SKM-1 (cell line): ENCODE results near the gene TNFSF13.

ENCODE experiments used
- DNase-seq: peaks from one replicate; lab custom pipeline; 2025; ENCODE audit not compliant: unreplicated experiment; lab: John Stamatoyannopoulos, UW

TNFSF13 gene

DNA sequence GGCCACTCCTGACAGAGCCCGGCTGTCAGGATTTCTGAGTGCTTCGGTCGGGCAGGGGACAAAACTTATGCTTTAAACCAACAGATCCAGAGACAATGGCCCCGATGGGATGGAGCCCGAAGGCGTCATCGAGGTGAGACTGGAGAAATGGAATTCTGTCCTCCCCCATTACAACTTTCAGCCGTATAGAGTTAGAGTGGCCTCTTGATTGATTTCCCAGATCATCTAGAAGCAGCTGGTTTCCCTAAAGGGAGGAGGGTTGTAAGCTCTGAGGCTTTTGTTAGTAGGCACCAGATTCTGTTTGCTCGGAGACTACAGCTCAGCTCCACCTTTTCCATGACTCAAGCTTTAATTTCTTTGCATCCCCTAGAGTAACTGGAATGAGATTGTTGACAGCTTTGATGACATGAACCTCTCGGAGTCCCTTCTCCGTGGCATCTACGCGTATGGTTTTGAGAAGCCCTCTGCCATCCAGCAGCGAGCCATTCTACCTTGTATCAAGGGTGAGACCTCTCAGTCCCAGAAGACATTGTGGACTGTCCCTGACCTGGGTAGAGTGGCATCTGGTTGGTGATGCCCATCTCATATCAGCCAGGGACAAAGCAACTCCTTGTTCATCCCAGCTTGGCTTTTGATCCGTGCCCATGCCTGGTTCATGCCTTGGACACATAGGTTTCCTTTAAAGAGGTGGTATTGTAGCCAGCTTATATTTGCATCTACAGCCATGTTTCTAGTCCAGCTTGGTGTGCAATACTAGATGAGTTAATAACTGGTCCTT, 15.8 kb downstream of the TNFSF13 start:
- no peak for DNase-seq

DNA sequence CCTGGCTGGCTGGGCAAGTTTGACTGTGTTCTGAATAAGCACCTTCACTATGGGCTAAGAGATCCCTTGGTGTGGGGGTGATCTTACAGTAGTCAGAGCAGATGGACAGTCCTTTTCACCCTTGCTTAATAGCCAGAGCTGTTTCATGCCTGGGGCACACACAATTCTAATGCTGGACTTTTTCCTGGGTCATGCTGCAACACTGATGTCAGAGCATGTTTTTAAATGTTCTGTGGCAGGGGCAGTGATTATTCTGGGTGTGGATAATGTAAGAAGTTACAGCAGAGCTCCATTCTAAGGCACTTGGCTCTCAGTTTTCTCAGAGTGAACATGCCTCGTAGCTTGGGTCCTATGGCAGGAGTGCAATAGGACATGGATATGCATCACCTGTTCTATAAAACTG, 16.9 kb downstream of the TNFSF13 start:
- no peak for DNase-seq

DNA sequence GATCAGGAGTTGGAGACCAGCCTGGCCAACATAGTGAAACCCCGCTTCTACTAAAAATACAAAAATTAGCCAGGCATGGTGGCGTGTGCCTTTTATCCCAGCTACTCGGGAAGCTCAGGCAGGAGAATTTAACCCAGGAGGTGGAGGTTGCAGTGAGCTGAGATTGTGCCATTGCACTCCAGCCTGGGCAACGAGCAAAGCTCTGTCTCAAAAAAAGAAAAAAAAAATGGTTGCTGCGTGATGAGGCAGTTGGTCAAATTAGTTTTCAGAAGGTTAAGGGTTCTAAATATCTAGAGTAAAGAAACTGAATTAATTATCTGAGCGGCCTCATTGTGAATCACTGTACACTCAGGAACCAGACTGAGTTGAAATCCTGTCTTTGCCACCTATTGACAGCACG, 17.4 kb downstream of the TNFSF13 start:
- DNase-seq, result no peak

DNA sequence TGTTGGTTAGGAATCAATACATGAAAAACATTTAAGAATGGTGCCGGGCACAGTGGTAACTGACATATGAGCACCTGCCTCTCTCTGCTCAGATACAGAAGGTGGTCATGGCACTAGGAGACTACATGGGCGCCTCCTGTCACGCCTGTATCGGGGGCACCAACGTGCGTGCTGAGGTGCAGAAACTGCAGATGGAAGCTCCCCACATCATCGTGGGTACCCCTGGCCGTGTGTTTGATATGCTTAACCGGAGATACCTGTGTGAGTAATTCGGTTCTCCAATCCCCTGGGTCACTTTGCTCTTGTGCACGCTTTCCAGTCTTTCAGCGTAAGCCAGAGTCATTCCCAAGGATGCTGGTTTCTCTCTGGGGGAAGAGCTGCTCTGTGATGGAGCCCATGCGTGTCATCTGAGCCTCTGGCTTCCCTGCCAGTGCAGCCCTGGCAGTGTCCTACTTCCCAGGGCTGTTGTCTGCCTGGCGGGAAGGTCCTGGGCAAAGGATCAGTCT, 17.9 kb downstream of the TNFSF13 start:
- DNase-seq, result no peak

DNA sequence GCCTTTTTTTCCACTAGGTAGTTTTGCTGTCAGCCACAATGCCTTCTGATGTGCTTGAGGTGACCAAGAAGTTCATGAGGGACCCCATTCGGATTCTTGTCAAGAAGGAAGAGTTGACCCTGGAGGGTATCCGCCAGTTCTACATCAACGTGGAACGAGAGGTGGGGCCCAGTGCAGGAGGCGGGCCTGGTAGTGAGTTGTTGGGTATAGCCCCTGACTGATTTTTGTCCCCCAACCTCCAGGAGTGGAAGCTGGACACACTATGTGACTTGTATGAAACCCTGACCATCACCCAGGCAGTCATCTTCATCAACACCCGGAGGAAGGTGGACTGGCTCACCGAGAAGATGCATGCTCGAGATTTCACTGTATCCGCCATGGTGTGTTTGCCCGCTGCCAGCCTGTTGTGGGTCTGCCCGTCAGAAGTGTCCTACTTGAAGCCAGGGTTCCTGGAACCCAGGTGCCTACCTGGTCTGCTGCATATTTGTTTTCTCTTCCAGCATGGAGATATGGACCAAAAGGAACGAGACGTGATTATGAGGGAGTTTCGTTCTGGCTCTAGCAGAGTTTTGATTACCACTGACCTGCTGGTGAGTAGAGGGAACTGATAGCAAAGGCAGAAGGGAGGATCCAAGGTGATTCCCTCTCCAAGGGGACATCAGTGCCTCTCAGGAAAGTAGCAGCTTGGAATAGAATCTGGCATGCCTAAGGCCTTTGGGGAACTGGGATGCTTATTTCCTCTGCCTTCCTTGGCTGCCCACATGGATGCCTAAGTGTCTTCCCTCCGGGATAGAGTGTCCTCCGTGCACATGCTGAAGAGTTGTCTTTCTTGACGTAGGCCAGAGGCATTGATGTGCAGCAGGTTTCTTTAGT, 19.0 kb downstream of the TNFSF13 start:
- no peak for DNase-seq

DNA sequence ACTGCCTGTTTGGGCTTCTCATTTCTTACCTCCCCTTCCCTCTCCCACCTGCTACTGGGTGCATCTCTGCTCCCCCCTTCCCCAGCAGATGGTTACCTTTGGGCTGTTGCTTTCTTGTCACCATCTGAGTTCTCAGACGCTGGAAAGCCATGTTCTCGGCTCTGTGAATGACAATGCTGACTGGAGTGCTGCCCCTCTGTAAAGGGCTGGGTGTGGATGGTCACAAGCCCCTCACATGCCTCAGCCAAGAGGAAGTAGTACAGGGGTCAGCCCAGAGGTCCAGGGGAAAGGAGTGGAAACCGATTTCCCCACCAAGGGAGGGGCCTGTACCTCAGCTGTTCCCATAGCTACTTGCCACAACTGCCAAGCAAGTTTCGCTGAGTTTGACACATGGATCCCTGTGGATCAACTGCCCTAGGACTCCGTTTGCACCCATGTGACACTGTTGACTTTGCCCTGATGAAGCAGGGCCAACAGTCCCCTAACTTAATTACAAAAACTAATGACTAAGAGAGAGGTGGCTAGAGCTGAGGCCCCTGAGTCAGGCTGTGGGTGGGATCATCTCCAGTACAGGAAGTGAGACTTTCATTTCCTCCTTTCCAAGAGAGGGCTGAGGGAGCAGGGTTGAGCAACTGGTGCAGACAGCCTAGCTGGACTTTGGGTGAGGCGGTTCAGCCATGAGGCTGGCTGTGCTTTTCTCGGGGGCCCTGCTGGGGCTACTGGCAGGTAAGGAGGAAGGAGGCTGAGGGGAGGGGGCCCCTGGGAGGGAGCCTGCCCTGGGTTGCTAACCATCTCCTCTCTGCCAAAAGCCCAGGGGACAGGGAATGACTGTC, 20.7 kb downstream of the TNFSF13 start, which contains the start of gene CD68:
CD68 (plus strand) TSS at position 638 of the 833 bp plus-strand sequence; CDS start at position 678, 40 bp downstream.
- peak; percentile 71 for DNase-seq

DNA sequence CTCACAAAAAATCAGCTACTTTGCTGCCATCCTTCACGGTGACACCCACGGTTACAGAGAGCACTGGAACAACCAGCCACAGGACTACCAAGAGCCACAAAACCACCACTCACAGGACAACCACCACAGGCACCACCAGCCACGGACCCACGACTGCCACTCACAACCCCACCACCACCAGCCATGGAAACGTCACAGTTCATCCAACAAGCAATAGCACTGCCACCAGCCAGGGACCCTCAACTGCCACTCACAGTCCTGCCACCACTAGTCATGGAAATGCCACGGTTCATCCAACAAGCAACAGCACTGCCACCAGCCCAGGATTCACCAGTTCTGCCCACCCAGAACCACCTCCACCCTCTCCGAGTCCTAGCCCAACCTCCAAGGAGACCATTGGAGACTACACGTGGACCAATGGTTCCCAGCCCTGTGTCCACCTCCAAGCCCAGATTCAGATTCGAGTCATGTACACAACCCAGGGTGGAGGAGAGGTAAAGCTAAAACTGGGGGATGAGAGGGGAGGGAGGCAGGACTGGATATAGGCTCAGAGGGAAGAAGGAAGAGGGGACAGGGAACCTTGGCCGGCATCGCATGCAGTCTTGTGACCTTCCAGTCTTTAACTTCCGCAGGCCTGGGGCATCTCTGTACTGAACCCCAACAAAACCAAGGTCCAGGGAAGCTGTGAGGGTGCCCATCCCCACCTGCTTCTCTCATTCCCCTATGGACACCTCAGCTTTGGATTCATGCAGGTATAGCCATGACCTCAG, 21.5 kb downstream of the TNFSF13 start:
- no peak for DNase-seq

DNA sequence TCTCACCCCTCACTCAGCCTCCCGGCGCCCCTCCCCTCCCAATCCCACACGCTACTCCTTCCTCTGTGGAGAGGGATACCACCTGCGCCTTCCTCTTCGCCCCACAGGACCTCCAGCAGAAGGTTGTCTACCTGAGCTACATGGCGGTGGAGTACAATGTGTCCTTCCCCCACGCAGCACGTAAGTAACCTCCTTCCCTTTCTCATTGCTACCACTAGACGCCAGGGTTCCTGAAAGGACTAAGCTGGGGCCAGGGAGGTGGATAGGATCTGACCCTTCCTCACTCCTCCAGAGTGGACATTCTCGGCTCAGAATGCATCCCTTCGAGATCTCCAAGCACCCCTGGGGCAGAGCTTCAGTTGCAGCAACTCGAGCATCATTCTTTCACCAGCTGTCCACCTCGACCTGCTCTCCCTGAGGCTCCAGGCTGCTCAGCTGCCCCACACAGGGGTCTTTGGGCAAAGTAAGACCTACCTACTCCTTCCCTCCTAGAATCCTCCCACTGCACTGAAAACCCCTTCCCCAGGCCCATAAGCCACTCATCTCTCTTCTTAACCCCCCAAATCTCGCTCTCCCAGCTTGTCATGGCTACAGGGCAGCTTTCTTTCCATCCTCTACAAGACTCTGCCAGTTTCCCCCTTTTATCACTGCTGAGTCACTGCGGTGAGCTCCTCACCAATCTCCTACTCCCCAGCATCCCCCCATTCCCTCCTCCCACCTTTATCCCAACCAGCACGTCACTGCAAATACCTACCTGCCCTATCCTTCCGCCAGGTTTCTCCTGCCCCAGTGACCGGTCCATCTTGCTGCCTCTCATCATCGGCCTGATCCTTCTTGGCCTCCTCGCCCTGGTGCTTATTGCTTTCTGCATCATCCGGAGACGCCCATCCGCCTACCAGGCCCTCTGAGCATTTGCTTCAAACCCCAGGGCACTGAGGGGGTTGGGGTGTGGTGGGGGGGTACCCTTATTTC, 22.3 kb downstream of the TNFSF13 start:
- no peak for DNase-seq

DNA sequence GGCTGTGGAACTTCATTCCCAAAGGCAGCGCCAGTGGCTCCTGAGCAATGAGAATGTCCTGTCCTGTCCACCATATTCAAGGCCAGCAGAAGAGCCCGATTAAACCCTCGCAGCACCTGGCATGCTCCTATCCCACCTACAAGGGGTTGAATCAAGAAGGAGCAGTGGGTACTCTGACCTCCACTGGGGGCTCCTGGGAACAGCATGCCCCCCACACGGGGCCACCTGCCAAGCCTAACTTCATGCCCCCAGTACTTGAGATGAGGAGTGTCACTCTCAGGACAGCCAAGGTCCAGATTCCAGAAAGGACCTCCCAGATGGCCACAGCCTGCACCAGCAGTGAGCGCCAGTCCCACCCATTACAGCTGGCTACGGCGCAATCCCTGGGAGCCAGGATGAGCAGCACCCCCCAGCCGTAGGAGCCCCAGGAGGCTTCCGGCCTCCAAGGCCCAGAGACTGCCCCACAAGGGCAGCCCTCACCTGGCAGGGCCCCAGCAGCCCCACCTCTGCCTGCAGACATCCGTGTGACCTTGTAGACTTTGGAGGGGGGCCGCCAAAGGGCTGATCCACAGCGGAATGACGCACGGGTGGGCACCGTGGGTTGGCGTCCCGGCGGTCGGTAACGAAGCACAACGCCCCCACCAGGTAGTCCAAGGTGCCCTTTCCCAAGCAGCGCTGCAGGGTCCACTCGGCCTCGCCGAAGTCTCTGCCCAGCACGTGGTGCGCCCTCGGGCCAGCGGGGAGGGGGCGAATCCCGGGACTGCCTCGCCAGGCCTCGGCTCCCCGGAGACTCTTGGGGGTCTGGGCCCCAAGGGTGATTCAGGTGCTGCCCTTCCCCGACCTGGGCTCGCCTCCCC, 24.1 kb downstream of the TNFSF13 start:
- DNase-seq, result no peak

DNA sequence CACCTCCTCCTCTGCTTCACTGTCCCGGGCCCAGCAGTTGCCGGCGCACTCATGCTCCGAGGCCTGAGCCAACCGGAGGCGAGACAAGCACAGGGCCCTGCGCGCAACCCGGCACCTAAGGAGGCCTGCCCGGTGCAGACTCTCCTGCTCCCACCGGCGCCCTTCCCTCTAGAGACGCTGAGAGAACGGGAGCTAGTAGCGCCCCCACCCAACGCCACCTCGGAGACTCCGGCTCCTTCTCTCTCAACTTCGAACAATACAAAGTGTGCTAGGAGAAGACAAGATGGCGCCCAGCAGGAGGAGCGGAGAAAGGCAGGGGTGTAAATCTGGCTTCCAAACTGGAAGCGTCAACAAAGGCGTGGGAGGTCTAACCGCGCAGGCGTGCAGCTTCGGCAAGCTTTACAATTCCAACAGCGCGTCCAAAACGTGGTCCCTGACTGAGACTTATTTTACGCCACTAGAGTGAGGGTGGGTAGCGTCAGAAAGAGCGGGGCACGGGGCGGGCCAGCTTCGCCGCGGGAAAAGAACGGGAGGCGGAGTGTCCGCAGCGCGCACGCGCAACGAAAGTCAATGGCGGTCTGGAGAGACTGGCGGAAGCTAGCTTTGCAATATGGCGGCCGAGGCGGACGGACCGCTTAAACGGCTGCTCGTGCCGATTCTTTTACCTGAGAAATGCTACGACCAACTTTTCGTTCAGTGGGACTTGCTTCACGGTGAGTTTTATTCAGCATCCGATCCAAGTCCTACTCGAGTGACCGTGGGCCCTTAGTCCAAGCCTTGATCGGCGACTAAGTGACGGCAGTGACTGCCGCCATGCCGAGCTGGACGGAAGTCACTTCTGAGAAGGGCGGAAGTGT, 24.9 kb downstream of the TNFSF13 start, which contains the start of gene MPDU1:
MPDU1 (plus strand) TSS at position 600 of the 857 bp plus-strand sequence; CDS start at position 611, 11 bp downstream.
- DNase-seq, result peak; percentile 74

DNA sequence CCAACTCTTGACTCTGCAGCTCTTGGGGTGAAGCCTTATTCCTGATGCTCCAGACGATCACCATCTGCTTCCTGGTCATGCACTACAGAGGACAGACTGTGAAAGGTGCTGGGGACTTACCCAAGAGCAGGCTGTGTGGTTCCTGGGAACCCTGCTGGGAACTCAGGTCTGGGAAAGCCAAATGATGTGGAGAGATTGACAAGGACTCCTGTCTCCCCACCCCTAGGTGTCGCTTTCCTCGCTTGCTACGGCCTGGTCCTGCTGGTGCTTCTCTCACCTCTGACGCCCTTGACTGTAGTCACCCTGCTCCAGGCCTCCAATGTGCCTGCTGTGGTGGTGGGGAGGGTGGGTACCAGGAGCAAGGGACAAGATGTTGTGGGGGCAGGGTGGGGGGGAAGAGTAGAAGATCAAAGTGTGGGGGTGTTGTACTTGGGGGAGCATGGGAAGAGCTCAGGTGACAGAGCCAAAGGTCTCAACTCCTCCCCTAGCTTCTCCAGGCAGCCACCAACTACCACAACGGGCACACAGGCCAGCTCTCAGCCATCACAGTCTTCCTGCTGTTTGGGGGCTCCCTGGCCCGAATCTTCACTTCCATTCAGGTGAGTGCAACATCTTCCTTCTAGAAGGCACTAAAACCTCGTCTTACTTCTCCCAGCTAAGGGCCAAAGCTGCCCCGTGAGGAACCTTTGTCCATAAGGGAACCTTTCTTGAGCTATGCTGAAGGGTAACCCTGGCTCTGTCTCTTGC, 28.3 kb downstream of the TNFSF13 start:
- no peak for DNase-seq

DNA sequence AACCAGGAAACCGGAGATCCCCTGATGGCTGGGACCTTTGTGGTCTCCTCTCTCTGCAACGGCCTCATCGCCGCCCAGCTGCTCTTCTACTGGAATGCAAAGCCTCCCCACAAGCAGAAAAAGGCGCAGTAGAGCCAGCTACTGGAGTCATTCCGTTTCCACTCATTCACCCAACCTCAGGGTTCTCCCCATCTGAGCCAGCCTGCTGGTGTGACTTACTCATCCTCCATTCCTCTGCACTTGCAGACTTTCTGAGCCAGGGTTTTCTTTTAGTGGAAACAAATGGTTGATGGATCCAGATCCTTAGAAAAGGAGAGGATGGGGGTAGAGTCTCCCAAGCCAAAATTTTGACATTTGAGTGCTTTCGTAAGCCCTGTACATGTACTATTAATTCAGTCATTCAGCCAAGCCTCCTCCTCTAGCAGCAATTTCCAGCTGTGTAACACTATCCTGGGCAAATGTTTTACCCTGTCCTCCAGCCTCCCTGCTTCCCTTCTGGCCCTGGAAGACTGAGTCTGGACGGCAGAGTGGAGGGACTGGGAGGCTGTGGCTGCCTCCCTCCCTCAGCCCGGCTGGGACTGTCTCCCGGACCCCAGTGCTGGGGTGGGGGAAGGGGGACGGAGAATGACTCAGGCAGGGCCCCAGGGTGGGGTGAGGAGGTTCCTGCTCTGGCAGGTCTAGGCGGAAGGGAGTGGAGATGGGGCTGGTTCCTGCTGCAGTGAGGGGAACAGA, 29.0 kb downstream of the TNFSF13 start:
- no peak for DNase-seq

DNA sequence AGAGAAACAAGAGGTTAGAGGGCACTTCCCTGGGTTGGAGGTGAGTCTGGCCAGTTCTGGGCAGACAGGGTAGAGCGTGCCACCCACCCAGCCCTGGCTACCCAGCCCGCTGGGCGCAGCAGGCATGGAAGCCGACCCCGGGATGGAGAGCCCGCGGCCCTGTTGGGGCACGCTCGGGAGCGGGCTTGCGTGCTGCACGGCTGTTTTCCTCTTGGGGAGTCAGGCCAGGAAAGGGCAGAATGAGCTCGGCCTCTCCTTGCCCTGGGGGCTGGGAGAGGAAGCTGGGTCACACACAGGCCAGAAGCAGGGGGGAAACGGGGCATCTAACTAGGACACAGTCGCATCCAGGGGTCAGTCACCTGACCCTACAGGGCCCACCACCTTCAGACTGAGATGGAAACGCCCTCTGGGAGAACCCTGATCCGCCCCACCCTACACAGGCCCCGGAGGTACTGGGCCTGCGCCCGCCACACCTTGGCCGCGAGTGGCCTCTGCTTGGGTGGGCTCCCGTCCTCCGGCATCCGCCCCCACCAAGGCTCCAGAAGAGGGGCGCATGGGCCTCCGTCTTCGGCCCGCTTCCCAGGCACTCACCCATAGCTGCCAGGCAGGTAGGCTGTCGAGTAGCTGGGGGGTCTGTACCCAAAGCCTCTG, 30.1 kb downstream of the TNFSF13 start:
- DNase-seq, result no peak

DNA sequence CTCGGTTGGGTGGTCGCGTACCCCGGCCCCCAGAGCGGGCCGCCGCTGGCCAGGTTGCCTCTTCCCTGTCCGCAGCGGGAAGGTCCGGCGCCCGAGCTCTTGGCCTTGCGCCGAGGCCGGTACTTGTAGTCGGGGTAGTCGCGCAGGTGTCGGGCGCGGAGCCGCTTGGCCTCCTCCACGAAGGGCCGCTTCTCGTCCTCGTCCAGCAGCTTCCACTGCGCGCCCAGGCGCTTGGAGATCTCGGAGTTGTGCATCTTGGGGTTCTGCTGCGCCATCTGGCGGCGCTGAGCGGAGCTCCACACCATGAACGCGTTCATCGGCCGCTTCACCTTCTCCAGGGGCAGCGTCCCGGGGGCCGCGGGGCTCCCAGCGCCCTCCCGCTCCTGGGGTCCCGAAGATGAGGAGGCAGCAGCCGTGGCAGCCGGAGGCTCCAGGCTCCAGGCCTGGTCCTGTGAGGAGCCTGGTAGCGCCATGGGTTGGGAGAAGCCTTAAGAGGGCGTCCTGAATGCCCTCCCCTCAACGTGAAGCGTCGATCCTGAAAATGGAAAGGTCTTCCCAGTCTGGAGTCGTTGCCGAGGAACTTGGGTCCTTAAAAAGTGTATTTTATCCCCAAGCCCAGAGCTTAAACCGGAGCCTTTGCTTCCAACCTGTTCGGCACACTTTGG, 30.8 kb downstream of the TNFSF13 start:
- DNase-seq, result no peak
